Superior temporal gyrus (tissue), 1 donor: ENCODE data around the gene MARCHF5.
"Not testable (repeated sequence)": the region's sequence is repeated elsewhere in the genome, so short reads cannot be mapped to it uniquely, and the experiment has no call there.

Experiments used
- DNase-seq: peaks from one replicate; pipeline ENCODE4 v3.0.0-alpha.2; 2016; ENCODE audit errors: extremely low spot score

The MARCHF5 gene

DNA sequence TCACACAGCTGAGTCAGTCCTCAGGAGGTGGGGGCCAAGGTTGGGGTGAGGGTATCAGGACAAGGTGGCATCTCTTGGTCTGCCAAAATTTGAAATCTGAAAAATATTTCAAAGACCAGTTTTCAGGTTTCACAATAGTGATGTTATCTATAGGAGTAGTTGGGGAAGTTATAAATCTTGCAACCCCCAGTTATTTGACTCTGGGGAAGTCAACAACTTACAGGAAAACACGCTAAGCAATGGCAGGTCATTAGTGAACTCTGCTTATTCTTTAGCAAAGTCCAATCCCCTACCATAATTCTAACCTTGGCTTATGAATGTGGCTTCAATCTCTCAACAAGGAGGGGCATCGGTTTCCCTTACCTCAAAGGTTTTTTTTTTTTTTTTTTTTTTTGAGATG, 94.9 kb downstream of the MARCHF5 start:
- DNase-seq: no peak

GRCh38 chr10:92387289-92387940, 96.4 kb downstream of the MARCHF5 start:
- no peak for DNase-seq

DNA sequence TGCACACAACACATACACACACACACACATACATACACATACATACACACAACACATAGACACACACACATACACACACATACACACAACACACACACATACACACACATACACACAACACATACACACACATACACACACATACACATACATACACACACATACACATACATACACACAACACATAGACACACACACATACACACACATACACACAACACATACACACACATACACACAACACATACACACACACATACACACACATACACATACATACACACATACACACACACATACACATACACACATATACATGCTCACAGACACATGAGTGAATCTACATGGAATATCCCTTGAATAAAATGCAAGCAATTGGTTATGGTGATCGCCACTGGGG, 102.2 kb downstream of the MARCHF5 start:
- DNase-seq: not testable (repeated sequence)

GRCh38 chr10:92395271-92395670, 104.3 kb downstream of the MARCHF5 start:
- DNase-seq: no peak

GRCh38 chr10:92402234-92402633, 111.3 kb downstream of the MARCHF5 start:
- DNase-seq: not testable (repeated sequence)
